Measurements from ENCODE around the gene JUNB.

- TF ChIP-seq CTCF (IDR thresholded peaks at IDR 0.05) (no peak), EZH2 (IDR thresholded peaks at IDR 0.05) (no peak), EZH2phosphoT487 (IDR thresholded peaks at IDR 0.05) (no peak)
Observed at GRCh38 chr19:12841094-12841493, 49.8 kb downstream of the JUNB start.

Measured in neural progenitor cell (in vitro differentiated cells).